ENCODE measurements around the gene TBC1D14.

- TF ChIP-seq CTCF (IDR thresholded peaks at IDR 0.05 in 4 of 5, conservative IDR thresholded peaks at IDR 0.05 in 1 of 5): no peak
- TF ChIP-seq POLR2A (IDR thresholded peaks at IDR 0.05): no peak
Measured at GRCh38 chr4:7004331-7004730, 94.7 kb downstream of the TBC1D14 start.

All from gastrocnemius medialis (tissue), 4 donors.